Measurements from ENCODE around the gene TMEM79.

Gene TMEM79, protein sequence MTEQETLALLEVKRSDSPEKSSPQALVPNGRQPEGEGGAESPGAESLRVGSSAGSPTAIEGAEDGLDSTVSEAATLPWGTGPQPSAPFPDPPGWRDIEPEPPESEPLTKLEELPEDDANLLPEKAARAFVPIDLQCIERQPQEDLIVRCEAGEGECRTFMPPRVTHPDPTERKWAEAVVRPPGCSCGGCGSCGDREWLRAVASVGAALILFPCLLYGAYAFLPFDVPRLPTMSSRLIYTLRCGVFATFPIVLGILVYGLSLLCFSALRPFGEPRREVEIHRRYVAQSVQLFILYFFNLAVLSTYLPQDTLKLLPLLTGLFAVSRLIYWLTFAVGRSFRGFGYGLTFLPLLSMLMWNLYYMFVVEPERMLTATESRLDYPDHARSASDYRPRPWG

DNA sequence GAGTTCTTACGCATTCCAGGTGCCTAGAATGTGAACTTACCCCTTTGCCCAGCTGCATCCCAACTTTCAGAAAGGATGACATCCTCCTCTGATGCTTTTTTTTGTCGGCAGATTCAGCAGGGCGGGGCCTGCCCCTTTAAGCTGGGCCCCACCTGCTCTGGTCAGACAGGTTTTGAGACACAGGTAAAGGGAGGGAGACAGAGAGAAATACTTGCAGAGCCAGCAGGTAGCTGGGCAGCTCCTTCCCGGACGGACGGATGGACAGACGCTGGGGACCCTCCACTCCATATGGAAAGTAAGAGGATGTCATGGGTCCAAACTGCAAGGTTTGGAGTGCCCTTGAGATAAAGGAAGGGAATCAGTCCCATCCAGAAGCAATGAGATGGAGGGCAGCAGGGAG, at the start of gene TMEM79:
TSS of gene TMEM79 (plus strand) at position 214 of the 400 bp plus-strand sequence. CDS start 902 bp downstream, outside the sequence.
- Histone ChIP-seq H3K9me3 (ENCODE audit: control insufficient read depth in 5 of 5, low read length in 5 of 5) (no peaks in the 10 kb centered on the region), H3K9ac (ENCODE audit: low read length in 5 of 5) (peak within 1 kb of the TSS; percentile 79 to 91 (median 88)), H3K27me3 (ENCODE audit: control insufficient read depth in 5 of 5, insufficient read depth in 4 of 5, low read length in 5 of 5) (no peaks in the 10 kb centered on the region), H3K4me3 (ENCODE audit: low read depth in 1 of 5, low read length in 5 of 5) (peak within 1 kb of the TSS; percentile 82 to 98 (median 91)), H3K36me3 (ENCODE audit: control insufficient read depth in 5 of 5, insufficient read depth in 5 of 5, low read length in 5 of 5) (peaks cover 0 to 14% (median 6%) of the 10 kb centered on the region in 5 donors), H3K4me1 (ENCODE audit: control insufficient read depth in 5 of 5, insufficient read depth in 5 of 5, low read length in 5 of 5) (peaks cover 4 to 41% (median 34%) of the 10 kb centered on the region in 5 donors), H3K27ac (ENCODE audit: low read depth, low read length) (peak within 1 kb of the TSS; percentile 90)

DNA sequence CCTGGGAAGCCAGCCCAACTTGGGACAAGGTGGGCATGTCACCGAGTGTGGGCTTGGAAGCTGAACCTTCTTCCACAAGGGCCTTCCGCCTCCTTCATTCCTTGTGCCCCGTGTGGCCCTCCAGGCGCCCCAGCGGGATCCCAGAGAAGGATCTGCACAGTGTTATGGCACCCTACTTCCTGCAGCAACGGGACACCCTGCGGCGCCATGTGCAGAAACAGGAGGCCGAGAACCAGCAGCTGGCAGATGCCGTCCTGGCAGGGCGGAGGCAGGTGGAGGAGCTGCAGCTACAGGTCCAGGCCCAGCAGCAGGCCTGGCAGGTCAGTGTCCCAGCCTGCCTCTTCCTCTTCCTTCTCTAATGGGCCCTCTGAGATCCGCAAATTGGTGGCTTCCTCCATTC, 48.0 kb upstream of the TMEM79 start:
- H3K4me3 ChIP-seq (ENCODE audit: low read depth in 1 of 5, low read length in 5 of 5) = no peak overlapping the region
- no peaks in the 10 kb centered on the region for H3K27me3 ChIP-seq (ENCODE audit: control insufficient read depth in 5 of 5, insufficient read depth in 4 of 5, low read length in 5 of 5)
- H3K9ac ChIP-seq (ENCODE audit: low read length in 5 of 5) = no peak overlapping the region
- H3K9me3 ChIP-seq (ENCODE audit: control insufficient read depth in 5 of 5, low read length in 5 of 5) = no peaks in the 10 kb centered on the region
- H3K36me3 ChIP-seq (ENCODE audit: control insufficient read depth in 5 of 5, insufficient read depth in 5 of 5, low read length in 5 of 5) = peaks cover 10 to 72% (median 58%) of the 10 kb centered on the region in 5 donors
- H3K27ac ChIP-seq (ENCODE audit: low read depth, low read length) = no peak overlapping the region
- no peaks in the 10 kb centered on the region for H3K4me1 ChIP-seq (ENCODE audit: control insufficient read depth in 5 of 5, insufficient read depth in 5 of 5, low read length in 5 of 5)

DNA sequence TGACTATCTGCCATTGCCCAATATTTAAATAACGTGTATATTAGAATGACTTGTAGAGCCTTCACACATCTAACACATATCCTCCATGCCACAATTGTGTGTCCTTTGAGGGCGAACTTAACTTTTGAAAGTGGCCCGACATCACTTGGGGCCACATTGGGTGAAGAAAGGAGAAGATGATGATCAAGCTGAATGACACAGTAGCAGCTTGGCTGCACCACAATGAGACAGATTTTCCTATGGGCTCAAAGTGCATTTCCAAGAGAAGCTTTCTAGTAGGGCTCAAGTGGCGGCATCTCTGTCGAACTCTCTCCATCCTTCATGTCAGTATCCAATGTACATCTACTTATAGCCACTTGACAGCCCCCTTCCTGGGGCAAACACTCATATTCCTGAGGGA, 45.9 kb upstream of the TMEM79 start:
- H3K4me1 ChIP-seq (ENCODE audit: control insufficient read depth in 5 of 5, insufficient read depth in 5 of 5, low read length in 5 of 5) = no peaks in the 10 kb centered on the region
- H3K9ac ChIP-seq (ENCODE audit: low read length in 5 of 5) = no peak overlapping the region
- H3K27ac ChIP-seq (ENCODE audit: low read depth, low read length) = no peak overlapping the region
- no peaks in the 10 kb centered on the region for H3K27me3 ChIP-seq (ENCODE audit: control insufficient read depth in 5 of 5, insufficient read depth in 4 of 5, low read length in 5 of 5)
- H3K36me3 ChIP-seq (ENCODE audit: control insufficient read depth in 5 of 5, insufficient read depth in 5 of 5, low read length in 5 of 5) = peaks cover 10 to 84% (median 56%) of the 10 kb centered on the region in 5 donors
- H3K4me3 ChIP-seq (ENCODE audit: low read depth in 1 of 5, low read length in 5 of 5) = no peak overlapping the region
- H3K9me3 ChIP-seq (ENCODE audit: control insufficient read depth in 5 of 5, low read length in 5 of 5) = no peaks in the 10 kb centered on the region

DNA sequence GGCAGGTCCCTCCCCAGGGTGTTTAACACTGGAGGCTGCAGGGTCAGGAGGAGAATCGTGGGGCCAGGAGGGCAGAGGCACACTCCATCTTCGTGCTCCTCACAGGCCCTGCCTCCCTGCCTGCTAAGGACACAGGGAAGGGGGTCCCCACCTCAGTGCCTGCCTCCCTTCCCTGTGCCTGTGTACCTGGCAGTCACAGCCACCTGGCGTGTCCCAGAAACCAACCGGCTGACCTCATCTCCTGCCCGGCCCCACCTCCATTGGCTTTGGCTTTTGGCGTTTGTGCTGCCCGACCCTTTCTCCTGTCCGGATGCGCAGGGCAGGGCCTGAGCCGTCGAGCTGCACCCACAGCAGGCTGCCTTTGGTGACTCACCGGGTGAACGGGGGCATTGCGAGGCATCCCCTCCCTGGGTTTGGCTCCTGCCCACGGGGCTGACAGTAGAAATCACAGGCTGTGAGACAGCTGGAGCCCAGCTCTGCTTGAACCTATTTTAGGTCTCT, 42.8 kb upstream of the TMEM79 start:
- Histone ChIP-seq H3K4me3 (ENCODE audit: low read depth in 1 of 5, low read length in 5 of 5) (no peak overlapping the region), H3K9ac (ENCODE audit: low read length in 5 of 5) (no peak overlapping the region), H3K27ac (ENCODE audit: low read depth, low read length) (no peak overlapping the region), H3K27me3 (ENCODE audit: control insufficient read depth in 5 of 5, insufficient read depth in 4 of 5, low read length in 5 of 5) (peaks cover 8 to 19% (median 17%) of the 10 kb centered on the region in 5 donors), H3K36me3 (ENCODE audit: control insufficient read depth in 5 of 5, insufficient read depth in 5 of 5, low read length in 5 of 5) (peaks cover 10 to 66% (median 40%) of the 10 kb centered on the region in 5 donors), H3K9me3 (ENCODE audit: control insufficient read depth in 5 of 5, low read length in 5 of 5) (no peaks in the 10 kb centered on the region), H3K4me1 (ENCODE audit: control insufficient read depth in 5 of 5, insufficient read depth in 5 of 5, low read length in 5 of 5) (peaks cover 0 to 14% (median 11%) of the 10 kb centered on the region in 5 donors)

DNA sequence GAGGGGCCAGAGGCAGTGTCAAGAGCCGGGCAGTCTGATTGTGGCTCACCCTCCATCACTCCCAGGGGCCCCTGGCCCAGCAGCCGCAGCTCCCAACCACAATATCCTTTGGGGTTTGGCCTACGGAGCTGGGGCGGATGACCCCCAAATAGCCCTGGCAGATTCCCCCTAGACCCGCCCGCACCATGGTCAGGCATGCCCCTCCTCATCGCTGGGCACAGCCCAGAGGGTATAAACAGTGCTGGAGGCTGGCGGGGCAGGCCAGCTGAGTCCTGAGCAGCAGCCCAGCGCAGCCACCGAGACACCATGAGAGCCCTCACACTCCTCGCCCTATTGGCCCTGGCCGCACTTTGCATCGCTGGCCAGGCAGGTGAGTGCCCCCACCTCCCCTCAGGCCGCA, 42.2 kb upstream of the TMEM79 start, which contains the start of gene BGLAP:
TSS of gene BGLAP (plus strand) at position 259 of the 400 bp plus-strand sequence. CDS start at position 307, 48 bp downstream.
- H3K4me3 ChIP-seq (ENCODE audit: low read depth in 1 of 5, low read length in 5 of 5) = no peak within 1 kb of the TSS
- peaks cover 0 to 19% (median 16%) of the 10 kb centered on the region in 5 donors for H3K4me1 ChIP-seq (ENCODE audit: control insufficient read depth in 5 of 5, insufficient read depth in 5 of 5, low read length in 5 of 5)
- H3K27ac ChIP-seq (ENCODE audit: low read depth, low read length) = no peak within 1 kb of the TSS
- H3K36me3 ChIP-seq (ENCODE audit: control insufficient read depth in 5 of 5, insufficient read depth in 5 of 5, low read length in 5 of 5) = peaks cover 6 to 60% (median 34%) of the 10 kb centered on the region in 5 donors
- H3K27me3 ChIP-seq (ENCODE audit: control insufficient read depth in 5 of 5, insufficient read depth in 4 of 5, low read length in 5 of 5) = peaks cover 8 to 23% (median 21%) of the 10 kb centered on the region in 5 donors
- no peak within 1 kb of the TSS for H3K9ac ChIP-seq (ENCODE audit: low read length in 5 of 5)
- H3K9me3 ChIP-seq (ENCODE audit: control insufficient read depth in 5 of 5, low read length in 5 of 5) = no peaks in the 10 kb centered on the region

DNA sequence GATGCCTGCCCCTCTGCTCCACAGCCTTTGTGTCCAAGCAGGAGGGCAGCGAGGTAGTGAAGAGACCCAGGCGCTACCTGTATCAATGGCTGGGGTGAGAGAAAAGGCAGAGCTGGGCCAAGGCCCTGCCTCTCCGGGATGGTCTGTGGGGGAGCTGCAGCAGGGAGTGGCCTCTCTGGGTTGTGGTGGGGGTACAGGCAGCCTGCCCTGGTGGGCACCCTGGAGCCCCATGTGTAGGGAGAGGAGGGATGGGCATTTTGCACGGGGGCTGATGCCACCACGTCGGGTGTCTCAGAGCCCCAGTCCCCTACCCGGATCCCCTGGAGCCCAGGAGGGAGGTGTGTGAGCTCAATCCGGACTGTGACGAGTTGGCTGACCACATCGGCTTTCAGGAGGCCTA, 41.4 kb upstream of the TMEM79 start:
- Histone ChIP-seq H3K27ac (ENCODE audit: low read depth, low read length) (no peak overlapping the region), H3K36me3 (ENCODE audit: control insufficient read depth in 5 of 5, insufficient read depth in 5 of 5, low read length in 5 of 5) (peaks cover 6 to 52% (median 31%) of the 10 kb centered on the region in 5 donors)

DNA sequence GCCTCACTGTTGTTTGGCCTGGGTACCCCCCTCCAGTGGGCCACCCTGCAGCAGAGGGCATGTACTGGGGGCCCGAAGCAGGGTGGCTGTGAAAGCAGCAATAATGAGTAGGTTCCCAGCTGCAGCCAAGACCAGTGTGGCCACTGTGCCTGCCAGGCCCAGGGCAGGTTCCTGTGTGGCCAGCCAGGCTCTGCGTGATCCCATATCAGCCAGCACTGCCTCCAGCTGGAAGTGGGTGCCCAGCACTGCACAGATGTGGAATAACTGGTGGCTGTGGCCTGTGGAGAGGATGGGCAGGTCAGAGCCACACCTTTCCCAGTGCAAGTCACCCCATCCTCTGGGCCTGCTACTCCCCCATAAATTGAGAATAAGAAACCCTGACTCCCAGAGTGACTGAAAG, 40.0 kb upstream of the TMEM79 start:
- peak overlapping the region in 1 of 5 donors; percentile 11 for H3K9ac ChIP-seq (ENCODE audit: low read length in 5 of 5)
- H3K36me3 ChIP-seq (ENCODE audit: control insufficient read depth in 5 of 5, insufficient read depth in 5 of 5, low read length in 5 of 5) = peaks cover 0 to 42% (median 20%) of the 10 kb centered on the region in 5 donors
- H3K4me3 ChIP-seq (ENCODE audit: low read depth in 1 of 5, low read length in 5 of 5) = no peak overlapping the region
- H3K27me3 ChIP-seq (ENCODE audit: control insufficient read depth in 5 of 5, insufficient read depth in 4 of 5, low read length in 5 of 5) = peaks cover 8 to 24% (median 21%) of the 10 kb centered on the region in 5 donors
- no peak overlapping the region for H3K27ac ChIP-seq (ENCODE audit: low read depth, low read length)
- no peaks in the 10 kb centered on the region for H3K9me3 ChIP-seq (ENCODE audit: control insufficient read depth in 5 of 5, low read length in 5 of 5)
- peaks cover 2 to 32% (median 29%) of the 10 kb centered on the region in 5 donors for H3K4me1 ChIP-seq (ENCODE audit: control insufficient read depth in 5 of 5, insufficient read depth in 5 of 5, low read length in 5 of 5)

More for the DNA sequence above, 41.4 kb upstream of the TMEM79 start:
- no peak overlapping the region for H3K4me3 ChIP-seq (ENCODE audit: low read depth in 1 of 5, low read length in 5 of 5)
- H3K9ac ChIP-seq (ENCODE audit: low read length in 5 of 5) = no peak overlapping the region
- no peaks in the 10 kb centered on the region for H3K9me3 ChIP-seq (ENCODE audit: control insufficient read depth in 5 of 5, low read length in 5 of 5)
- H3K27me3 ChIP-seq (ENCODE audit: control insufficient read depth in 5 of 5, insufficient read depth in 4 of 5, low read length in 5 of 5) = peaks cover 8 to 24% (median 21%) of the 10 kb centered on the region in 5 donors
- peaks cover 0 to 27% (median 24%) of the 10 kb centered on the region in 5 donors for H3K4me1 ChIP-seq (ENCODE audit: control insufficient read depth in 5 of 5, insufficient read depth in 5 of 5, low read length in 5 of 5)

DNA sequence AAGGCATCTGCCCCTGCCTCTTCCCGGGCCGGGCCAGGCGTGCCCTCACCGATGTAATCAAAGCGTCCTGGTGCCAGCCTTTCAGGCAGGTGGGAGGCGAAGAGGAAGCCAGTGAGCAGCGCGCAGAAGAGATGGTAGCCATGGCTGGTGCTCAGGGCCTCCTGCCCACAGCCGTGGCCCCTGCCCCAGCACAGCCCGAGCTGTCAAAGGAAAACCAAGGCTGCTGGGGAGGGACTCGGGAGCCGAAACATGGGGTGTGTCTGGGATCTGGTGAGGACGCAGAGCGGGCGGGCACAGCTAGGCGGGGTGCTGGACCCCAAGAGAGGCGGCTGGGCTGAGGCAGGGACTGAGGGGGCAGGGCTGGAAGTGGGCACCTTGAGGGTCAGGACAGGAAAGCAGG, 39.4 kb upstream of the TMEM79 start:
- H3K9ac ChIP-seq (ENCODE audit: low read length in 5 of 5) = no peak overlapping the region
- H3K9me3 ChIP-seq (ENCODE audit: control insufficient read depth in 5 of 5, low read length in 5 of 5) = no peaks in the 10 kb centered on the region
- H3K27ac ChIP-seq (ENCODE audit: low read depth, low read length) = no peak overlapping the region
- H3K4me3 ChIP-seq (ENCODE audit: low read depth in 1 of 5, low read length in 5 of 5) = no peak overlapping the region
- H3K27me3 ChIP-seq (ENCODE audit: control insufficient read depth in 5 of 5, insufficient read depth in 4 of 5, low read length in 5 of 5) = peaks cover 8 to 24% (median 21%) of the 10 kb centered on the region in 5 donors
- H3K36me3 ChIP-seq (ENCODE audit: control insufficient read depth in 5 of 5, insufficient read depth in 5 of 5, low read length in 5 of 5) = peaks cover 0 to 42% (median 21%) of the 10 kb centered on the region in 5 donors
- peaks cover 2 to 32% (median 29%) of the 10 kb centered on the region in 5 donors for H3K4me1 ChIP-seq (ENCODE audit: control insufficient read depth in 5 of 5, insufficient read depth in 5 of 5, low read length in 5 of 5)

DNA sequence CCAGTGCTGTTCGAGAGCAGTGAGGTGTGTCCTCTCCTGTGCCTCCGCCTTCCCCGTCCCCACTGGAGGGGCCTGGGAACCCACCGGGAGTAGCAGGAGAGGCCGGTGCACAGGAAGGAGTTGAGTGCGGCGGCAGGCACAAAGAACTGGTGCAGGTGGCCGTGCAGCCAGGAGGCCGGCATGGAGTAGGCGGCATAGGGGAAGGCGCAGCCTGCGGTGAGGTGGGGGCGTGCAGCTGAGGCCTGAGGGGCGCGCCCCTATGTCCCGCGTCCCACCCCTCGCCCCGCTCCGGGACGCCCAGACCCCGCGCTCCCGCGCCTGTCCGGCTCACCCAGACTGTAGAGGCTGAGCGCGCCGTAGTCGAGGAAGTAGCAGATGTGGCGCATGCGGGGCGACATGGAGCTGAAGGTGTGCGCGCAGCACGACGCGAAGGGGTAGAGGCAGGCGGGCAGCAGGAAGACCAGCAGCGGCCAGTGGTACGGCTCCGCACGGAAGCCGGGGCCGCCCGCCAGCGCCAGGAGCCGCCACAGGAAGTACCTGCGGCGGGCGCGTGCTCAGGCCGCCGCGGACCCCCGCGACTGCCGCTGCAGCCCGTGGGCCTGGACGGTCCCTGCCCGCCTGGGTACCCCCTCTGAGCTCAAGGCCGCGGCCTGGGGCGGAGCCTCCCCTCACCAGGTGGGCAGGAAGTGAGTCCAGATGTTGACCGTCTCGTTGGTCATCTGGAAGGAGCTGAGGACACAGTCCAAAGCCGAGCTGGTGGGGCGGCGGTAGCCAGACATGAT, 38.5 kb upstream of the TMEM79 start:
- peaks cover 2 to 32% (median 29%) of the 10 kb centered on the region in 5 donors for H3K4me1 ChIP-seq (ENCODE audit: control insufficient read depth in 5 of 5, insufficient read depth in 5 of 5, low read length in 5 of 5)
- peaks cover 0 to 47% (median 26%) of the 10 kb centered on the region in 5 donors for H3K36me3 ChIP-seq (ENCODE audit: control insufficient read depth in 5 of 5, insufficient read depth in 5 of 5, low read length in 5 of 5)
- H3K27ac ChIP-seq (ENCODE audit: low read depth, low read length) = no peak overlapping the region
- peak overlapping the region in 2 of 5 donors; percentile 41 to 52 for H3K4me3 ChIP-seq (ENCODE audit: low read depth in 1 of 5, low read length in 5 of 5)
- peaks cover 8 to 24% (median 21%) of the 10 kb centered on the region in 5 donors for H3K27me3 ChIP-seq (ENCODE audit: control insufficient read depth in 5 of 5, insufficient read depth in 4 of 5, low read length in 5 of 5)
- no peaks in the 10 kb centered on the region for H3K9me3 ChIP-seq (ENCODE audit: control insufficient read depth in 5 of 5, low read length in 5 of 5)
- H3K9ac ChIP-seq (ENCODE audit: low read length in 5 of 5) = peak overlapping the region in 1 of 5 donors; percentile 29
